ENCODE data around the gene ZNF592. TPM values are rescaled to one million over a fixed set of nuclear protein-coding genes. Genes with fewer than 3 reads are reported as not detected.
A peak's percentile ranks its signal among the peaks of the same experiment; 100 is the strongest.

The ZNF592 gene
- total RNA-seq, 1 experiment from 2014 or later = 34.6 TPM

DNA sequence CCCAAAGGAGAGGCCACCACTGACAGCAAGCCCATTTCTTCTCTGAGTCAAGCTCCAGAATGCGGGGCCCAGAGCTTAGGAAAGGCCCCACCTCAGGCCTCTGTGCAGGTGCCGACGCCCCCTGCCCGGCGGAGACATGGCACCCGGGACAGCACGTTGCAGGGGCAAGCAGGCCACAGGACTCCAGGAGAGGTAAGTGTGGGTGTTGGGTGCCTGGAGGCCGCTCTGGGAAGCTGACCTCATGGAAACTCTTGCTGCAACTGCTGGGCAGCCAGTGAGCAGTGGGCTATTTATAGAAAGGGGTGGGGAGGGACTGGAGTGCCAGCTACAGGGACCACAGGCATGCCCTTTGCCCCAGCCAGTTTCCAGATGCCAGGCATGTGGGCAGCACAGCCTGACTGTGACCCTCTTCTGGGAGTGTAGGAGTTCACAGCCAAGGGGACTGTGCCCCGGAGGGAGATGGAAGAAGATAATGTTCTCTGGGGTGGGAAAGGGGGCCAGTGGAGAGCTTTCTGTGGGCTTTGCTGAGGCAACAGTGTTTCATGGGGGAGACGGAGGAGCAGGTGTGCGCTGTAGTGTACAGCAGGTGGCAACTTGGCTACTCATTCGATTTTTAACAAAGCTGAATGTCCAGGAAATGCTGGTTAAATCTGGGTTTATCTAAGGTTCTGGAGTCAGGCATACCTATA, 92.5 kb downstream of the ZNF592 start:
- H2AK5ac ChIP-seq (ENCODE audit: insufficient read length, low read length) = no peak overlapping the region
- no peaks in the 10 kb centered on the region for H4K20me1 ChIP-seq (ENCODE audit: control insufficient read depth, insufficient read depth, insufficient read length)
- H3T11ph ChIP-seq (ENCODE audit: low read length) = no peak overlapping the region
- TF ChIP-seq CTCF (conservative IDR thresholded peaks at IDR 0.05) = no peak
- Mint-ChIP-seq H3K9me3 (peaks cover under 1 to 1% of the 10 kb centered on the region in 2 experiments; a peak in 2 of 5 replicates), H3K27me3 (ENCODE audit: low read depth) (no peaks in the 10 kb centered on the region), H3K36me3 (ENCODE audit: insufficient read depth in 1 of 3, low read depth in 3 of 3) (peaks cover 2 to 25% (median 6%) of the 10 kb centered on the region in 3 experiments; a peak in 5 of 7 replicates), H3K4me1 (peaks cover 5% of the 10 kb centered on the region in 2 experiments; a peak in 2 of 4 replicates), H3K4me3 (no peak overlapping the region), H3K27ac (peak overlapping the region in 1 of 3 experiments; percentile 35; a peak in 1 of 7 replicates)
- no peaks in the 10 kb centered on the region for H3K4me1 ChIP-seq (ENCODE audit: insufficient read depth, low read length)
- H3K23me2 ChIP-seq (ENCODE audit: insufficient read length, low read depth, low read length, poor library complexity, severe bottlenecking) = no peaks in the 10 kb centered on the region
- no peak overlapping the region for H4K91ac ChIP-seq (ENCODE audit: insufficient read length, low read depth, low read length)
- no CpG with 5 or more reads among the region's 12 CpGs for WGBS (ENCODE audit: extremely low coverage, insufficient read length, low lambda C conversion rate)
- no peak overlapping the region for H2AFZ ChIP-seq (ENCODE audit: low read length)
- H3K56ac ChIP-seq (ENCODE audit: insufficient read length, low read depth, low read length) = no peak overlapping the region
- H2BK12ac ChIP-seq (ENCODE audit: insufficient read length, low read depth, low read length) = no peak overlapping the region
- peak; percentile 22 for DNase-seq
- no peak overlapping the region for H2BK20ac ChIP-seq (ENCODE audit: low read depth, low read length, poor library complexity, severe bottlenecking)
- no peak overlapping the region for H4K5ac ChIP-seq (ENCODE audit: insufficient read length, low read depth, low read length)
- no peaks in the 10 kb centered on the region for H3K79me2 ChIP-seq (ENCODE audit: insufficient read depth, low read length)
- no peak overlapping the region for H2BK5ac ChIP-seq (ENCODE audit: insufficient read length, low read length)
- no peak overlapping the region for H2BK15ac ChIP-seq (ENCODE audit: low read depth, low read length)
- no peak overlapping the region for H3K27ac ChIP-seq (ENCODE audit: insufficient read length, low read depth, low read length)
- no peaks in the 10 kb centered on the region for H3K9me3 ChIP-seq (ENCODE audit: control insufficient read depth, low read depth, low read length)
- no peaks in the 10 kb centered on the region for H3K27me3 ChIP-seq (ENCODE audit: insufficient read depth, low read length)
- H3K18ac ChIP-seq (ENCODE audit: insufficient read length, low read depth, low read length) = no peak overlapping the region
- H3K79me1 ChIP-seq (ENCODE audit: insufficient read depth, low read depth, low read length, poor library complexity, severe bottlenecking) = peaks cover 3% of the 10 kb centered on the region
- no peak overlapping the region for H3K9ac ChIP-seq (ENCODE audit: extremely low read depth, insufficient read length, low read length)
- no peak overlapping the region for H3K4me2 ChIP-seq (ENCODE audit: insufficient read depth, insufficient read length, low read length)
- H4K8ac ChIP-seq (replicated peaks; ENCODE audit: insufficient read length, low read depth, low read length) = no peak overlapping the region
- no peak overlapping the region for H3K23ac ChIP-seq (ENCODE audit: insufficient read length, low read depth, low read length)
- no peak overlapping the region for H3K4ac ChIP-seq (ENCODE audit: low read depth, low read length)
- H3K14ac ChIP-seq (ENCODE audit: insufficient read depth, low read length) = no peak overlapping the region; the same call in 1 of the 2 replicates
- no peak overlapping the region for H2BK120ac ChIP-seq (ENCODE audit: low read depth, low read length, poor library complexity, severe bottlenecking)

All from H9 (cell line).